Measurements from ENCODE around the gene ZNF236.

DNA sequence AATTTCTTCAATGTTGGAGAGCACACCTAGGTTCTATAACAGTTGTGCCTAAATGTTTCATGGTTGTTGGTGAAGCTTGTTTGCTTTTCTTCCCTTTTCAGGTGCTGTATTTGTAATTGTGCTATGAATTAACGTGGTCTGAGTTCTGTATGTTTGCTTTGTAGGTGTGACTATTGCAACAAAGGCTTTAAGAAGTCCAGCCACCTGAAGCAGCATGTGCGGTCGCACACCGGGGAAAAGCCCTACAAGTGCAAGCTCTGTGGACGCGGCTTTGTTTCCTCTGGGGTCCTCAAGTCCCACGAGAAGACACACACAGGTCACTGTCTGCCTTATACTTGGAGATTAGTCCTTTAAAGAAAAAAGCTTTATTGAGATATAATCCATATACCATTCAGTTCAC lies 91.2 kb downstream of the ZNF236 start:
- TF ChIP-seq CHD2 (IDR thresholded peaks at IDR 0.05; ENCODE audit: low read length, partially characterized antibody) (no peak), RCOR1 (IDR thresholded peaks at IDR 0.05; ENCODE audit: low read depth, low read length) (no peak), POLR2AphosphoS2 (conservative IDR thresholded peaks at IDR 0.05; ENCODE audit: low read length) (no peak), ZSCAN20 (CRISPR knock-in tag; IDR thresholded peaks at IDR 0.05) (no peak), BHLHE40 (IDR thresholded peaks at IDR 0.05; ENCODE audit: low read depth, low read length) (no peak), HOXA7 (CRISPR knock-in tag; IDR thresholded peaks at IDR 0.05) (no peak), POLR2A (IDR thresholded peaks at IDR 0.05; ENCODE audit: low read length) (no peak), FOSL2 (IDR thresholded peaks at IDR 0.05) (no peak), FOSL2 (CRISPR knock-in tag; IDR thresholded peaks at IDR 0.05) (no peak)
- TF ChIP-seq, protein P1, sequence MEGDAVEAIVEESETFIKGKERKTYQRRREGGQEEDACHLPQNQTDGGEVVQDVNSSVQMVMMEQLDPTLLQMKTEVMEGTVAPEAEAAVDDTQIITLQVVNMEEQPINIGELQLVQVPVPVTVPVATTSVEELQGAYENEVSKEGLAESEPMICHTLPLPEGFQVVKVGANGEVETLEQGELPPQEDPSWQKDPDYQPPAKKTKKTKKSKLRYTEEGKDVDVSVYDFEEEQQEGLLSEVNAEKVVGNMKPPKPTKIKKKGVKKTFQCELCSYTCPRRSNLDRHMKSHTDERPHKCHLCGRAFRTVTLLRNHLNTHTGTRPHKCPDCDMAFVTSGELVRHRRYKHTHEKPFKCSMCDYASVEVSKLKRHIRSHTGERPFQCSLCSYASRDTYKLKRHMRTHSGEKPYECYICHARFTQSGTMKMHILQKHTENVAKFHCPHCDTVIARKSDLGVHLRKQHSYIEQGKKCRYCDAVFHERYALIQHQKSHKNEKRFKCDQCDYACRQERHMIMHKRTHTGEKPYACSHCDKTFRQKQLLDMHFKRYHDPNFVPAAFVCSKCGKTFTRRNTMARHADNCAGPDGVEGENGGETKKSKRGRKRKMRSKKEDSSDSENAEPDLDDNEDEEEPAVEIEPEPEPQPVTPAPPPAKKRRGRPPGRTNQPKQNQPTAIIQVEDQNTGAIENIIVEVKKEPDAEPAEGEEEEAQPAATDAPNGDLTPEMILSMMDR (IDR thresholded peaks at IDR 0.05) = no peak
- TF ChIP-seq, protein P2, sequence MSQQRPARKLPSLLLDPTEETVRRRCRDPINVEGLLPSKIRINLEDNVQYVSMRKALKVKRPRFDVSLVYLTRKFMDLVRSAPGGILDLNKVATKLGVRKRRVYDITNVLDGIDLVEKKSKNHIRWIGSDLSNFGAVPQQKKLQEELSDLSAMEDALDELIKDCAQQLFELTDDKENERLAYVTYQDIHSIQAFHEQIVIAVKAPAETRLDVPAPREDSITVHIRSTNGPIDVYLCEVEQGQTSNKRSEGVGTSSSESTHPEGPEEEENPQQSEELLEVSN (IDR thresholded peaks at IDR 0.05; ENCODE audit: borderline replicate concordance, low read depth) = no peak
- TF ChIP-seq, protein P3, sequence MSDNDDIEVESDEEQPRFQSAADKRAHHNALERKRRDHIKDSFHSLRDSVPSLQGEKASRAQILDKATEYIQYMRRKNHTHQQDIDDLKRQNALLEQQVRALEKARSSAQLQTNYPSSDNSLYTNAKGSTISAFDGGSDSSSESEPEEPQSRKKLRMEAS (IDR thresholded peaks at IDR 0.05) = no peak

All from A549 (cell line).